22Rv1 (cell line): ENCODE measurements around the gene RPS6KL1.
"Not testable (repeated sequence)": the region's sequence is repeated elsewhere in the genome, so short reads cannot be mapped to it uniquely, and the experiment has no call there.

Experiments used
- H3K27ac ChIP-seq: fragments of 450-650 bp; 2 replicates; pipeline ENCODE4 v1.5.1; 2017
- ZFX ChIP-seq: fragments of 450-650 bp; IDR thresholded peaks from 2 replicates; pipeline ENCODE4 v1.6.1; 2017; ENCODE audit warnings: antibody characterized with exemption, borderline replicate concordance
- TF ChIP-seq, protein P1 (sequence below): fragments of 450-650 bp; IDR thresholded peaks from 2 replicates; pipeline ENCODE4 v1.5.1; 2017; ENCODE audit warnings: mild to moderate bottlenecking

RPS6KL1 gene

DNA sequence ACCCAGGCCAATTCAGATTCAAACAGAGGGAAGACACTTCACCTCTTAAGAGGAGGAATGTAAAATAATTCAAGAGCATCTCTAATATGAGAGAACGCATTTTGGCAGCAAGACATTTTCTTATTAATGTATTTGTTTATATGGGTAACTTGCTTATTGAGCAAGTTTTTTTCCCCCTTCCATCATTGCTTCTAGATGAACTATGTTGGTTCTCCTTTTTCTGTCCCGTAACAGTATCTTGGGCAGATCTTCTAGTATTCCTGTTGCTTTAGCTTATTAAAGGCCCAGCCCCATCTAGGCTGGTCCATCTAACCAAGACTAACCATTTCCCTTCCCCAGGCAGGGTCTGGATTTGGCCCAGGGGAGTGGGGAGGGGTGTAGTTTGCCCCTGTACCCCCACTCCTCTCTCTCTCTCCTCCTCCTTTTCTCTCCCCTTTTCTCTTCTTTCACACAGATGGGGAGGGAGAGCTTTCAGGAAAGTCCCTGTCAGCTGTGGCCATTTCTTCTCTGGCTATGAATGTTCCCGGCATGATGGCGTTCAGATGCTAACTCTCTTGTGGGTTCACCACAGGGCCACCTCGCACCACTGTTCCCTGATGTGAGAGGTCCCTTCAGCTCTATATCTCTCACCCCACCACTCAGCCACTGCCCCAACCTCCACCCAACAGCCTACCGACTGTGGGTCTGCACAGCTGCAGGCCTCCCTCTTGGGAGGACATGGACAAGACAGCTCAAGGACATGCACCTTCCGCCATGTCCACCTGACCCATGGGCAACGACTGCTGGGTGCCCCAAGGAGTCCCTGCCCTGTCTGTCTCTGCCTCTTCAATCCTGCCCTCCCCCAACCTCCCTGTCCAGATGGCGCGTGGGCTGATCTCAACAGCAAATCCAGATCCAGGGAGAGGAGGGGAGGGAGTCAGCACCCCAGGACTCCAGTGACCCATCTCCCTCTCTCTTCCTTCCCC, 15.8 kb upstream of the RPS6KL1 start:
- TF ChIP-seq, protein P1, sequence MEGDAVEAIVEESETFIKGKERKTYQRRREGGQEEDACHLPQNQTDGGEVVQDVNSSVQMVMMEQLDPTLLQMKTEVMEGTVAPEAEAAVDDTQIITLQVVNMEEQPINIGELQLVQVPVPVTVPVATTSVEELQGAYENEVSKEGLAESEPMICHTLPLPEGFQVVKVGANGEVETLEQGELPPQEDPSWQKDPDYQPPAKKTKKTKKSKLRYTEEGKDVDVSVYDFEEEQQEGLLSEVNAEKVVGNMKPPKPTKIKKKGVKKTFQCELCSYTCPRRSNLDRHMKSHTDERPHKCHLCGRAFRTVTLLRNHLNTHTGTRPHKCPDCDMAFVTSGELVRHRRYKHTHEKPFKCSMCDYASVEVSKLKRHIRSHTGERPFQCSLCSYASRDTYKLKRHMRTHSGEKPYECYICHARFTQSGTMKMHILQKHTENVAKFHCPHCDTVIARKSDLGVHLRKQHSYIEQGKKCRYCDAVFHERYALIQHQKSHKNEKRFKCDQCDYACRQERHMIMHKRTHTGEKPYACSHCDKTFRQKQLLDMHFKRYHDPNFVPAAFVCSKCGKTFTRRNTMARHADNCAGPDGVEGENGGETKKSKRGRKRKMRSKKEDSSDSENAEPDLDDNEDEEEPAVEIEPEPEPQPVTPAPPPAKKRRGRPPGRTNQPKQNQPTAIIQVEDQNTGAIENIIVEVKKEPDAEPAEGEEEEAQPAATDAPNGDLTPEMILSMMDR = no peak
- no peak for TF ChIP-seq ZFX
- H3K27ac ChIP-seq = no peak overlapping the region

DNA sequence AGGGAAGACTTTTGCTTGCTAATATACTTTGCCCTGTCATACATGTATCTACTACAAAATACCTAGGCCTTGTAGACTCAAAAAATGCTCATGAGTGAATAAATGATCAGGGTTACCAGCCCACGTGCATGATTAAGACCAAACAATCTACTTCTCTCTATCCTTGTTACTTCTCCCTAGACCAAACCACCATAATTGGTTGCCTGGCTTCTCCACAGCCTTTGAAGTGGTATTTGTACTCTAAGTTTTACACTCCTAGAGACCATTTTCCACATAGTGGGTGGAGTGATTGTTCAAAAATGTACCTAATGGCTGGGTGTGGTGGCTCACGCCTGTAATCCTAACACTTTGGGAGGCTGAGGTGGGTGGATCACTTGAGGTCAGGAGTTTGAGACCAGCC, 14.1 kb upstream of the RPS6KL1 start:
- H3K27ac ChIP-seq = no peak overlapping the region
- no peak for TF ChIP-seq ZFX
- TF ChIP-seq, protein P1 = no peak

DNA sequence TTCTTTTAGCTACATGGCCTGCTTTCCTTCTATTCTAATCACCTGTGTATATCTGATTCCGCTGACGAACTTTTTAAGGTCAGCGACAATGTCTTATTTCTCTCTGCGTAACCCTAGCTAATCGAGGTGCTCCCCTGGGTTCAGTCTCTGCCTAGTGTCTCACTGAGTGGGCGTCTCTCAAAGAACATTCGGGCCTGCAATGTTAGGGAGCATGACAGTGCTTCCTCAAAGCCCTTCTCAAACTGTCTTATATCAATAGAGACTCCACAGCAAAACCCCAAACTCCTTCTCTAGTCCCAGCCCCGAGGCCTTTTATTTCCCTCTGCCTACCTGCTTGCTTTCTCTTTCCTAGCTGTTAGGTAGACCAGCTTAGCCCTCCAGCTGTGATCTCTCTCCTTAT, 13.7 kb upstream of the RPS6KL1 start:
- H3K27ac ChIP-seq = no peak overlapping the region

DNA sequence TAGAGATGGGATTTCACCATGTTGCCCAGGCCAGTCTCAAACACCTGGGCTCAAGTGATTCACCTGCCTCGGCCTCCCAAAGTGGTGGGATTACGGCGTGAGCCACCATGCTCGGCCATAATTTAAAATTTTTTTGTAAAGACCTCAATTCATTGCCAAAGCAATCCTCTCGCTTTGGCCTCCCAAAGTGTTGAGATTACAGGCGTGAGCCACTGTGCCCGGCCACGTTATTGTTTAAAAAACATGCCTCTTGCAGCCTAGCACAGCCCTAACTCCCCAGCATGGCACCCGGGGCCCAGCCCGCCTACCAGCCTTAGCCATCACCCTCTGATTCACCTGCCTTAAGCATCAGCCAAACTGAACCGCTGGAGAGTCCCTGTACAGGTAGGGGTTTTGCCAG, 13.1 kb upstream of the RPS6KL1 start:
- TF ChIP-seq ZFX = no peak
- TF ChIP-seq, protein P1 = no peak
- no peak overlapping the region for H3K27ac ChIP-seq

More for the DNA sequence above, 13.7 kb upstream of the RPS6KL1 start:
- TF ChIP-seq, protein P1 = no peak
- TF ChIP-seq ZFX = no peak

DNA sequence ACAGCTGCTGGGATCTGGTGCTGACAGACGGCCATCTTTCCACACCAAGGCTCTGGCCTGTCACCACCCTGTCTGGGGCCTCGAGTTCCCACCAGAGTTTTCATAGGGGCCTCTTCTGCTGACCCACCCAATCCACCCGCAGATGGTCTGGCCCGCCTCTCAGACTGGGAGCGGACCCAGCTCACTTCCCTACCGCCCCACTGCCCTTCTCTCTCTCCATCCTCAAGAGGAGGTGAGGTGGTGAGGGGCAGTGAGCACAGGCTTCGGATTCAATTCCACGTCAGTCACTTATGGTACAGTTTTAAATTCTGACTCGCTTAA, 12.3 kb upstream of the RPS6KL1 start:
- TF ChIP-seq, protein P1 = no peak
- TF ChIP-seq ZFX = no peak
- H3K27ac ChIP-seq = no peak overlapping the region

DNA sequence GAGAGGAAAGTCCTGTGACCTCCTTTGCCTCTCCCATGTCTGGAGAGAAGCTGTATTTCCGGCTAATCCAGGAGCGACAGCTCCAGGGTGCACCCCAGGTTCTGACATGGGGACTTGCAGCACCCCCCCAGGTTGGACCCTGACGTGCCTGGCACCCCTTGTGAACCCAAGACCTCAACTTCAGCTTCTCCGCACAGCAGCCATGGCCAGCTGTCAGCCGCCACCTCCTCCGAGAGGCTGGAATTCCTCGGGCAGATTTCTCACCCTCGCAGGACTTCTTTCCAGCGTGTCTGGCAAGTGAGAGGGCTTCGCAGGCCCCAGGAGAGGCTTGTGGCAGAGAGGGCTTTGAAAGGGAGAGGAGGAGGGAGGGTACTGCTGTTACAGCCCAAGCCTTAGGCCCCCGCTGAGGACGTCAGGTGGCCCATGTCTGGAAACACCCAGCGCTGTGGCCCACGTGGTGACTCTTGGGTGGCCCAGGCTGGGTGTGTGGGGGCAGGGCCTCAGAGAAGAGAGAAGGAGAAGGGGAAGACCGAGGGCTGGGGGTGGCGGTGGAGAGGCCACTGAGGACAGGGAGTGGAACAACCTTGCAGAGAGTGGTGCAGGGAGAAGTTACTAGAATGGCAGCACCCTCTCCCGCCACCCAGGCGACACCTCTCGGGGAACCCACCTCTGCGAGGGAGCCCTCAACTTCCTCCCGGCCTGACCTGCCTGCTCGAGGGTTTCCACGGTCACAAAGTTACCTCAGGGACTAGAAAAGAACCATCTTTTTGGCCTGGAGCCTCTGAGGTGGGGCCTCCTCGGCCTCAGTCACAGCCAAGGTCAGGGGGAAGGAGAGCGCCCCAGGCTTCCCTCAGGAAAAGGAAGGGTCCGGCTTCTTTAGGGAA, 11.7 kb upstream of the RPS6KL1 start:
- TF ChIP-seq, protein P1 = no peak
- no peak for TF ChIP-seq ZFX
- H3K27ac ChIP-seq = no peak overlapping the region

DNA sequence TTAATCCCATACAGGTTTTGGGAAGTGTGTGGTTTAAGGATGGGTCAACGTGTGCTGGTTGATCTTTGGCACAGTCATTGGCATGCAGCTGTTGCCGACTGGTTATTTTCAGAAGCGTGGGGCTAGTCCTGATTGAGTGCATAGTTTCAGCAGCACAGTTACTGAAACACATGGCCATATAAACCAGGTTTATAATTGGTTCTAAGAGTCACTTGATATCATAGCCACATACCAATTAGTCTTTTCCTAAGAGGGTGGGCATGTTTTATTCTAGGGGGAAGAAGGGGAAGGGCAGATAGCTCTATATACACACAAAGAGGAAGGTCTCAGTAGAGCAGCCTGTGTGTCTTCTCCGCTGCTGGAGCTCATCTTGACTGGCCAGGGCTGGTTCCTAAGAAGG, 11.0 kb upstream of the RPS6KL1 start:
- H3K27ac ChIP-seq = no peak overlapping the region
- TF ChIP-seq, protein P1 = no peak
- no peak for TF ChIP-seq ZFX

DNA sequence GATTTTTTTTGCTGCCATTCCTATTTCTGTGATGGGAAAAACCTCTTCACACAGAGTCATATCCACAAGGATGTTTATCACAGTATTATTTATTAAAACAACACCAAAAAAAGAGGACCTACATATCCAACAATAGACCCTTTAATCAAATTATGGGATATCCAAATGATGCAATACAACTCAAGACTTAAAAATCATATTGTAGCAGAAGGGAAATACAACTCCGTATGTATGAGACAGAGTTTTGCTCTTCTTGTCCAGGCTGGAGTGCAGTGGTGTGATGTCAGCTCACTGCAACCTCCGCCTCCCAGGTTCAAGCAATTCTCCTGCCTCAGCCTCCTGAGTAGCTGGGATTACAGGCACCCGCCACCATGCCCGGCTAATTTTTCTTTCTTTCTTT, 9.9 kb upstream of the RPS6KL1 start:
- H3K27ac ChIP-seq = not testable (repeated sequence)
